PC-9 (cell line): ENCODE results near the gene DENND2D. TPM values are rescaled to one million over a fixed set of nuclear protein-coding genes. Genes with fewer than 3 reads are reported as not detected.

ENCODE experiments used
- BruUV-seq: library from RNA; stranded (reverse); fragments of 400-500 nt; replicated peaks from 2 replicates; lab custom pipeline; 2021; lab: Mats Ljungman, UMichigan
- CTCF ChIA-PET: fragments of 300-600 bp; sonication (Branson Sonifier 250); formaldehyde crosslinking; loops from one replicate; lab custom pipeline; 2022; ENCODE audit warnings: antibody characterized with exemption; lab: Charles Lee
- POLR2A ChIA-PET: fragments of 300-600 bp; sonication (Branson Sonifier 250); formaldehyde crosslinking; loops from one replicate; lab custom pipeline; 2022; ENCODE audit warnings: antibody characterized with exemption; ENCODE audit not compliant: unreplicated experiment; lab: Charles Lee
- DNase-seq, 2 experiments: peaks; one replicate each; pipeline versions ENCODE4 v3.0.0 to v3.0.0-alpha.2; 2015 to 2022; ENCODE audit warnings: mixed read lengths in 1 of 2
- H2AFZ ChIP-seq: fragments of 200-600 bp; sonication (generic); 2 replicates; pipeline ENCODE4 v1.8.1; 2017; ENCODE audit warnings: antibody characterized with exemption
- H3F3A ChIP-seq: fragments of 200-600 bp; sonication (generic); 2 replicates; pipeline ENCODE4 v1.8.1; 2017; ENCODE audit warnings: antibody characterized with exemption, mild to moderate bottlenecking, low read depth; ENCODE audit not compliant: insufficient read depth
- H3K27ac ChIP-seq: fragments of 200-600 bp; sonication (generic); 2 replicates; pipeline ENCODE4 v1.6.1; 2016; ENCODE audit warnings: mixed run types
- H3K27me3 ChIP-seq: fragments of 200-600 bp; sonication (generic); 2 replicates; pipeline ENCODE4 v1.6.1; 2016; ENCODE audit warnings: low read depth, mixed run types; ENCODE audit not compliant: insufficient read depth
- H3K36me3 ChIP-seq: fragments of 200-600 bp; sonication (generic); 2 replicates; pipeline ENCODE4 v1.6.1; 2016; ENCODE audit warnings: low read depth, mixed run types
- H3K4me1 ChIP-seq: fragments of 200-600 bp; sonication (generic); replicated peaks from 2 replicates; pipeline ENCODE4 v1.6.1; 2016; ENCODE audit warnings: mixed run types; ENCODE audit not compliant: insufficient read depth
- H3K4me2 ChIP-seq: fragments of 200-600 bp; sonication (generic); 2 replicates; pipeline ENCODE4 v1.6.1; 2017; ENCODE audit warnings: mixed run types
- H3K4me3 ChIP-seq: fragments of 200-600 bp; sonication (generic); 2 replicates; pipeline ENCODE4 v1.6.1; 2016; ENCODE audit warnings: mixed run types
- H3K79me2 ChIP-seq: fragments of 200-600 bp; sonication (generic); 2 replicates; pipeline ENCODE4 v1.6.1; 2017; ENCODE audit warnings: low read depth, mixed run types
- H3K9me2 ChIP-seq: fragments of 200-600 bp; sonication (generic); 2 replicates; pipeline ENCODE4 v1.8.1; 2017; ENCODE audit warnings: mild to moderate bottlenecking; ENCODE audit not compliant: insufficient read depth
- H3K9me3 ChIP-seq: fragments of 200-600 bp; sonication (generic); 2 replicates; pipeline ENCODE4 v1.8.1; 2016; ENCODE audit warnings: low read depth; ENCODE audit not compliant: insufficient read depth
- H4K20me1 ChIP-seq: fragments of 200-600 bp; sonication (generic); 2 replicates; pipeline ENCODE4 v1.8.1; 2017; ENCODE audit not compliant: insufficient read depth
- EZH2 ChIP-seq: fragments of 200-600 bp; sonication (generic); IDR thresholded peaks from 2 replicates; pipeline ENCODE4 v1.8.0; 2017; ENCODE audit warnings: antibody characterized with exemption, low read depth
- intact Hi-C: fragments of 100-400 bp; cut with micrococcal nuclease; formaldehyde crosslinking; loops from one replicate; pipeline ENCODE4 v1.10.0; 2022; ENCODE audit not compliant: unreplicated experiment
- total RNA-seq: library from RNA; stranded (reverse); gene quantifications from 2 replicates; pipeline ENCODE4 v1.2.3, GENCODE V29; 2021
- TF ChIP-seq, protein P1 (sequence below): fragments of 200-600 bp; sonication (generic); conservative IDR thresholded peaks from 2 replicates; pipeline ENCODE4 v1.6.1; 2017; ENCODE audit warnings: mixed run types, antibody characterized with exemption, mild to moderate bottlenecking, moderate library complexity

Gene DENND2D
- total RNA-seq, 1 experiment from 2014 or later, result 44.9 TPM

GRCh38 chr1:111175349-111175748, 25.1 kb downstream of the DENND2D start:
- Histone ChIP-seq H2AFZ (no peak overlapping the region), H3F3A (peaks cover 5% of the 10 kb centered on the region), H3K79me2 (no peaks in the 10 kb centered on the region; the same call in 1 of the 2 replicates), H3K27ac (no peak overlapping the region), H4K20me1 (no peaks in the 10 kb centered on the region), H3K4me2 (no peak overlapping the region), H3K9me2 (no peaks in the 10 kb centered on the region), H3K4me1 (no peaks in the 10 kb centered on the region), H3K9me3 (no peaks in the 10 kb centered on the region), H3K36me3 (peaks cover 45% of the 10 kb centered on the region), H3K27me3 (no peaks in the 10 kb centered on the region), H3K4me3 (no peak overlapping the region)
- intact Hi-C loops, result no loop called here
- no peak for DNase-seq
- POLR2A ChIA-PET, result interaction anchor here (0.6 kb wide), 1 partner anchor 36 kb away, joined by 4 read pairs; no protein-coding TSS in a partner anchor
- CTCF ChIA-PET, result no interaction called here
- TF ChIP-seq EZH2, result no peak
- TF ChIP-seq, protein P1, sequence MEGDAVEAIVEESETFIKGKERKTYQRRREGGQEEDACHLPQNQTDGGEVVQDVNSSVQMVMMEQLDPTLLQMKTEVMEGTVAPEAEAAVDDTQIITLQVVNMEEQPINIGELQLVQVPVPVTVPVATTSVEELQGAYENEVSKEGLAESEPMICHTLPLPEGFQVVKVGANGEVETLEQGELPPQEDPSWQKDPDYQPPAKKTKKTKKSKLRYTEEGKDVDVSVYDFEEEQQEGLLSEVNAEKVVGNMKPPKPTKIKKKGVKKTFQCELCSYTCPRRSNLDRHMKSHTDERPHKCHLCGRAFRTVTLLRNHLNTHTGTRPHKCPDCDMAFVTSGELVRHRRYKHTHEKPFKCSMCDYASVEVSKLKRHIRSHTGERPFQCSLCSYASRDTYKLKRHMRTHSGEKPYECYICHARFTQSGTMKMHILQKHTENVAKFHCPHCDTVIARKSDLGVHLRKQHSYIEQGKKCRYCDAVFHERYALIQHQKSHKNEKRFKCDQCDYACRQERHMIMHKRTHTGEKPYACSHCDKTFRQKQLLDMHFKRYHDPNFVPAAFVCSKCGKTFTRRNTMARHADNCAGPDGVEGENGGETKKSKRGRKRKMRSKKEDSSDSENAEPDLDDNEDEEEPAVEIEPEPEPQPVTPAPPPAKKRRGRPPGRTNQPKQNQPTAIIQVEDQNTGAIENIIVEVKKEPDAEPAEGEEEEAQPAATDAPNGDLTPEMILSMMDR, result no peak
- BruUV-seq, result no TSS peak

DNA sequence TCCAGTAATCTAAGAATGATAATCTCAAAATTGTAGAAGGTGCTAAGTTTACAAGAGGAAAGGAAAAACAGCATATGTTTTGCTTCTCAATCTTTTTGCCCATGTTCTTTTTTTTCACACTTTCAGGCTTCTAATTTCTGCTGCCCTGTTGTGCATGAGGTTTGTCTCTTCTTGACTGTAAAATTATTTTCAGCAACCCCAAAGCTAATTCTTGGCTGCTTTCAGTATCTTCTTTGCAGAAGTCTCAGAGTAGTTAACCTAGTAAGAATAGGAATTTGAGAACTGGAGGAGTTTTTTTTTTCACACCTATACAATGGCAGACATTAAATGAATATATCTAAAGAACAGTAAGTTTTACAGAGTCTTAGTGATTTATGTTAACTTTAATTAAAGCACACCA, 26.4 kb downstream of the DENND2D start:
- H3K36me3 ChIP-seq, result peaks cover 40% of the 10 kb centered on the region
- CTCF ChIA-PET, result no interaction called here

GRCh38 chr1:111172463-111172862, 28.0 kb downstream of the DENND2D start:
- Histone ChIP-seq H3F3A (peaks cover 5% of the 10 kb centered on the region; the same call in 1 of the 2 replicates), H3K4me3 (no peak overlapping the region), H3K9me2 (no peaks in the 10 kb centered on the region), H3K4me1 (no peaks in the 10 kb centered on the region), H4K20me1 (no peaks in the 10 kb centered on the region), H3K9me3 (no peaks in the 10 kb centered on the region), H3K27ac (no peak overlapping the region), H3K4me2 (no peak overlapping the region), H3K79me2 (no peaks in the 10 kb centered on the region; the same call in 1 of the 2 replicates), H3K36me3 (peaks cover 37% of the 10 kb centered on the region), H3K27me3 (no peaks in the 10 kb centered on the region), H2AFZ (no peak overlapping the region)
- DNase-seq, result no peak
- intact Hi-C loops, result no loop called here
- ChIA-PET POLR2A (no interaction called here), CTCF (no interaction called here)
- no TSS peak for BruUV-seq
- TF ChIP-seq, protein P1, result no peak
- TF ChIP-seq EZH2, result no peak

More for the DNA sequence above, 26.4 kb downstream of the DENND2D start:
- POLR2A ChIA-PET, result no interaction called here
- no peak for TF ChIP-seq EZH2
- TF ChIP-seq, protein P1, result no peak
- Histone ChIP-seq H3K4me3 (no peak overlapping the region), H4K20me1 (no peaks in the 10 kb centered on the region), H3K9me3 (no peaks in the 10 kb centered on the region), H3K4me2 (no peak overlapping the region), H3K9me2 (no peaks in the 10 kb centered on the region), H3K27ac (no peak overlapping the region), H3K79me2 (no peaks in the 10 kb centered on the region; the same call in 1 of the 2 replicates), H3F3A (peaks cover 5% of the 10 kb centered on the region; the same call in 1 of the 2 replicates), H3K27me3 (no peaks in the 10 kb centered on the region), H2AFZ (no peak overlapping the region), H3K4me1 (no peaks in the 10 kb centered on the region)
- no TSS peak for BruUV-seq
- no peak for DNase-seq
- intact Hi-C loops, result no loop called here
